ENCODE results near the gene IFNE.

IFNE gene, protein sequence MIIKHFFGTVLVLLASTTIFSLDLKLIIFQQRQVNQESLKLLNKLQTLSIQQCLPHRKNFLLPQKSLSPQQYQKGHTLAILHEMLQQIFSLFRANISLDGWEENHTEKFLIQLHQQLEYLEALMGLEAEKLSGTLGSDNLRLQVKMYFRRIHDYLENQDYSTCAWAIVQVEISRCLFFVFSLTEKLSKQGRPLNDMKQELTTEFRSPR

DNA sequence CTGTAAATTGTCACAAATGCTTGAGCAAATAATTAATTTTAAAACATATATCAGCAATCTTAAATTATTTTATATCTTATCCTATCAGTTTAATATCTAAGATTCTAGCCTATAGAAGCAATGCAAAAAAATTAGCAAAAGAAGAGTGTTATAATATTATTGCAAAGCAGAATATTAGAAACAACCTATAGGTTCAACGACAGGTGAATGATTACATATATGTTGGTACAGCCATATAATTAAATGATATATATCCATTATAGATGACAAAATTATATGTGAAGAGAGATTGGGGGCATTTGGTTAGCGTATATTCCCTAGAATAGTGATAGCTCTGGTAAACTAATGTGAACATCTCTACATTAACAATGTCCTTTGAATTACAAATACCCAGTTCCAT, at the start of gene IFNE:
Gene IFNE, minus strand, starts transcription at position 101 of the 400 bp plus-strand sequence. CDS start 619 bp downstream, outside the sequence.
- TF ChIP-seq GATA2 (IDR thresholded peaks at IDR 0.05; ENCODE audit: low read depth, low read length) (no peak), GATA3 (IDR thresholded peaks at IDR 0.05; ENCODE audit: low read depth, low read length) (no peak)

DNA sequence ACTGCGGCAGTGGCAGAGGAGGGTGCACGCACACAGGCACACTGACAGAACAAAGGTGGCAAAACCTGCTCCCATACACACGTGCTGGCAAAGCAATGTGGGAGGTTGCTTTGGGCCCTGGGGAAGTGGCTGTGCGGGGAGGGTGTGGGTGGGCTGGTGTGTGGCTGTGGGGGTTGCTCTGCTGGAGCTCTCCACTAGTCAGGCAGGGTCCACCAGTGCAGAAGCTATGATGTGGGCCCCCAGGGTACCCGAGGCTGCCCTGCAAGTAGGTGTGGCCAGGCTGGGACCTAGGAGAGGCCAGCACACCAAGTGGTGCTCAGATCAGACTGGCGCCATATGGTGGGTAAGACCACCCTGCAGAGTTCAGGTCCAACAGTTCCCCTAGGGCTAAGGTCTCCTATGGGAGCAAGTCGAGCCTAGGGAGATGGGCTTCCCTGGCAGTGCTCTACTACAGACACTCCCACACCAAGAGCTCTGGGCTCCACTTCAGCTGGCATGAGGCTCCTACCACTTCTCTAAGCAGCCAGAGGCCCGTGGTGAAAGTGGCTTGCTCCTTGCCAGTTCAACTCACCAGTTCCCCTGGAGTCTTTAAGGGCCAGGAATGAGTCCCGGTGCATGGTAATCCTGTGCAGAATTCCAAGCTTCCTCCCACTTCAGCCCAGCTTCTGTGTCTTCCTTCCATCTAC, 46.2 kb upstream of the IFNE start:
- TF ChIP-seq GATA3 (IDR thresholded peaks at IDR 0.05; ENCODE audit: low read depth, low read length) (no peak), GATA2 (IDR thresholded peaks at IDR 0.05; ENCODE audit: low read depth, low read length) (no peak)

DNA sequence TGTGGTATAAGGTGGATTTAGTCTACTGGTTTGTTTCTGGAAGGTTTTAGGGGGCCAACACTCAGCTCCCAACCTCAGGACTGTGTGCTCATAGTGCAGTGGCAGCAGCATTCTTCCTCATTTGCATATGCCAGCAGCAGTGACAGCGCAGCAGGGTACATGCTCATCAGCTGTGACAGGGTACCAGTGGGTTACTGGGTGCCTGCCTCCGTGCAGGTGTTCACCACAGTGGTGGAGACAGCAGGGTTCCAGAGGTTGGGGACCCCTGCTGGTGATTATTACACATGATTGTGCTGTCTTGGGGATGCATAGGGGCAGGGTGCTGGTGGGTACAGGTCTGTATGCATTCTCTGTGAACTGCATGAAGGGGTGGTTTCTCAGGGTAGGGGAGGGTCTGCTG, 45.5 kb upstream of the IFNE start:
- TF ChIP-seq GATA3 (IDR thresholded peaks at IDR 0.05; ENCODE audit: low read depth, low read length) = no peak
- TF ChIP-seq GATA2 (IDR thresholded peaks at IDR 0.05; ENCODE audit: low read depth, low read length) = no peak

- no peak for TF ChIP-seq GATA3 (IDR thresholded peaks at IDR 0.05; ENCODE audit: low read depth, low read length)
- no peak for TF ChIP-seq GATA2 (IDR thresholded peaks at IDR 0.05; ENCODE audit: low read depth, low read length)
Measured at GRCh38 chr9:21525174-21525573, 43.1 kb upstream of the IFNE start.

- TF ChIP-seq GATA3 (IDR thresholded peaks at IDR 0.05; ENCODE audit: low read depth, low read length) (no peak), GATA2 (IDR thresholded peaks at IDR 0.05; ENCODE audit: low read depth, low read length) (no peak)
Measured at GRCh38 chr9:21524099-21524830, 42.2 kb upstream of the IFNE start.

GRCh38 chr9:21523021-21524014, 41.2 kb upstream of the IFNE start:
- TF ChIP-seq GATA2 (IDR thresholded peaks at IDR 0.05; ENCODE audit: low read depth, low read length) = no peak
- TF ChIP-seq GATA3 (IDR thresholded peaks at IDR 0.05; ENCODE audit: low read depth, low read length) = no peak

GRCh38 chr9:21522348-21522747, 40.2 kb upstream of the IFNE start:
- no peak for TF ChIP-seq GATA3 (IDR thresholded peaks at IDR 0.05; ENCODE audit: low read depth, low read length)
- TF ChIP-seq GATA2 (IDR thresholded peaks at IDR 0.05; ENCODE audit: low read depth, low read length) = no peak

DNA sequence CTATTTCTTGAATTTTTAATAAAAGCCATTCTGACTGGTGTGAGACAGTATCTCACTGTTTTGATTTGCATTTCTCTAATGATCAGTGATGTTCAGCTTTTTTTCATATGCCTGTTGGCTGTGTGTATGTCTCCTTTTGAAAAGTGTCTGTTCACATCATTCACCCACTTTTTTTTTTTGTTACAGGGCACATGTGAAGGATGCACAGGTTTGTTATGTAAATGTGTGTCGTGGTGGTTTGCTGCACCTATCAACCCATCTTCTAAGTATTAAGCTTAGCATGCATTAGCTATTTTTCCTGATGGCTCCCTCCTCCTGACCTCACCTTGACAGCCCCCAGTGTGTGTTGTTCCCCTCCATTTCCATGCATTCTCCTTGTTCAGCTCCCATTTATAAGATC, 39.3 kb upstream of the IFNE start:
- TF ChIP-seq GATA3 (IDR thresholded peaks at IDR 0.05; ENCODE audit: low read depth, low read length) (no peak), GATA2 (IDR thresholded peaks at IDR 0.05; ENCODE audit: low read depth, low read length) (no peak)

GRCh38 chr9:21520501-21521228, 38.6 kb upstream of the IFNE start:
- TF ChIP-seq GATA2 (IDR thresholded peaks at IDR 0.05; ENCODE audit: low read depth, low read length) (no peak), GATA3 (IDR thresholded peaks at IDR 0.05; ENCODE audit: low read depth, low read length) (no peak)

- no peak for TF ChIP-seq GATA3 (IDR thresholded peaks at IDR 0.05; ENCODE audit: low read depth, low read length)
- TF ChIP-seq GATA2 (IDR thresholded peaks at IDR 0.05; ENCODE audit: low read depth, low read length) = no peak
Measured at GRCh38 chr9:21519855-21520434, 37.8 kb upstream of the IFNE start.

- no peak for TF ChIP-seq GATA2 (IDR thresholded peaks at IDR 0.05; ENCODE audit: low read depth, low read length)
- no peak for TF ChIP-seq GATA3 (IDR thresholded peaks at IDR 0.05; ENCODE audit: low read depth, low read length)
Measured at GRCh38 chr9:21516796-21517195, 34.7 kb upstream of the IFNE start.

DNA sequence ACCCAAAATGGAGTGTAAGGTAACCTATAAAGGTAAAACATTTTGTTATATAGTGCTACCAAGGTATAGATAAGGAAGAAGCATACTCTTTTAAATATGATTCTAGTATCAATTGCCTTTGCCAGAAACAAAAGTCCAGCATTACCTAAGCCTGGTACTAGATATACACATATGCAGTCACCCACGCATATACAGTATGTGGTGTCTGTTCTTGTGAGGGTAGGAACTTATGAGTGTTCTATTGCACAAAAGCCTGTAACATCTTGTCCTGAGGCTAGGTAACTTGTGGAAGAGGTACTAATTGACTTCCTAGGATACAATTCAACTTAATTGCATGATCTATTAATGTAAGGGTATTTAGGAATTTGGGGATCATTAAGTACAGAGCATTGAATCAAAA, 31.3 kb upstream of the IFNE start:
- no peak for TF ChIP-seq GATA3 (IDR thresholded peaks at IDR 0.05; ENCODE audit: low read depth, low read length)
- TF ChIP-seq GATA2 (IDR thresholded peaks at IDR 0.05; ENCODE audit: low read depth, low read length) = no peak

DNA sequence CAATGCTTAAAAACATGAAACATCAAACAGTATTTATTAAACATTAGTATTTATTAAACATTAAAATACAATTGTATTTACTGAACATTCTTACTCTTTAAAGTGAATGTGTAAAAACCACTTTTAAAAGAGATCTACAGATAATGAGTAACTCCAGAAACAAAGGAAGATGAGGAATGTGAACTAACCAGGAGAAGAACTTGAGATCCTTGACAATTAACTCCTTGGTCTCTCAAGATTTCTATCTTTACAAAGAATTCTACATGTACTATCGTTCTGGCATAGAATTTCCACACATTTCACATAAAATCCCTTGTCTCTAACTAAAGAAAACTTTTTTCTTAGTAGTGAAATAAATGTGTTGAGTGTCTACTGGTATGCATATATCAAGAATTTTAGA, 28.7 kb upstream of the IFNE start:
- TF ChIP-seq GATA2 (IDR thresholded peaks at IDR 0.05; ENCODE audit: low read depth, low read length) (no peak), GATA3 (IDR thresholded peaks at IDR 0.05; ENCODE audit: low read depth, low read length) (no peak)

Measured in SH-SY5Y (cell line).